Loucy (cell line): ENCODE results near the gene ECPAS.

Experiments
- EZH2phosphoT487 ChIP-seq: fragments of 200-600 bp; IDR thresholded peaks from 2 replicates; pipeline ENCODE4 v1.6.1; 2018; ENCODE audit warnings: antibody characterized with exemption, mild to moderate bottlenecking, moderate library complexity, borderline replicate concordance
- TF ChIP-seq, protein P1 (sequence below): fragments of 200-600 bp; sonication (generic); conservative IDR thresholded peaks from 2 replicates; pipeline ENCODE4 v1.5.1; 2014; ENCODE audit warnings: mild to moderate bottlenecking, antibody characterized with exemption, low read length

DNA sequence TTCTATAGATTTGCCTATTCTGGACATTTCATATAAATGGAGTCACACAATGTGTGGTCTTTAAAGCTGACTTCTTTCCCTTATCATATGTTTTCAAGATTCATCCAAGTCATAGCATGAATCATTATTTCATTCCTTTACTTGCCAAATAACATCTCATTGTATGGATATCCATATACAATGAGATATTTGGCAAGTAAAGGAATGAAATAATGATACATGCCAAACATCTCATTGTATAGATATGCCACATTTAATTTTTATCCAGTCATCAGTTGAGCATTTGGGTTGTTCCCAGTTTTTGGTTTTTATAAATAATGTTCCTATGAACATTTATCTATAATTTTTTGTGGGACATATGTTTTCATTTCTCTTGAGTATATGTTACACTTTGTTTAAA lies 133.6 kb downstream of the ECPAS start:
- TF ChIP-seq, protein P1, sequence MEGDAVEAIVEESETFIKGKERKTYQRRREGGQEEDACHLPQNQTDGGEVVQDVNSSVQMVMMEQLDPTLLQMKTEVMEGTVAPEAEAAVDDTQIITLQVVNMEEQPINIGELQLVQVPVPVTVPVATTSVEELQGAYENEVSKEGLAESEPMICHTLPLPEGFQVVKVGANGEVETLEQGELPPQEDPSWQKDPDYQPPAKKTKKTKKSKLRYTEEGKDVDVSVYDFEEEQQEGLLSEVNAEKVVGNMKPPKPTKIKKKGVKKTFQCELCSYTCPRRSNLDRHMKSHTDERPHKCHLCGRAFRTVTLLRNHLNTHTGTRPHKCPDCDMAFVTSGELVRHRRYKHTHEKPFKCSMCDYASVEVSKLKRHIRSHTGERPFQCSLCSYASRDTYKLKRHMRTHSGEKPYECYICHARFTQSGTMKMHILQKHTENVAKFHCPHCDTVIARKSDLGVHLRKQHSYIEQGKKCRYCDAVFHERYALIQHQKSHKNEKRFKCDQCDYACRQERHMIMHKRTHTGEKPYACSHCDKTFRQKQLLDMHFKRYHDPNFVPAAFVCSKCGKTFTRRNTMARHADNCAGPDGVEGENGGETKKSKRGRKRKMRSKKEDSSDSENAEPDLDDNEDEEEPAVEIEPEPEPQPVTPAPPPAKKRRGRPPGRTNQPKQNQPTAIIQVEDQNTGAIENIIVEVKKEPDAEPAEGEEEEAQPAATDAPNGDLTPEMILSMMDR, result no peak
- TF ChIP-seq EZH2phosphoT487, result no peak
